ENCODE results near the gene ARMC9.
"Not testable (repeated sequence)": the region's sequence is repeated elsewhere in the genome, so short reads cannot be mapped to it uniquely, and the experiment has no call there.

The ARMC9 gene

GRCh38 chr2:231369580-231370428, 171.4 kb downstream of the ARMC9 start:
- H3K9me3 Mint-ChIP-seq, result no peaks in the 10 kb centered on the region
- no peak for ATAC-seq (replicated peaks; ENCODE audit: extremely low read depth, poor library complexity, severe bottlenecking)
- H3K27me3 Mint-ChIP-seq, result no peaks in the 10 kb centered on the region
- no peaks in the 10 kb centered on the region for H3K4me1 Mint-ChIP-seq
- peaks cover 3% of the 10 kb centered on the region for H3K36me3 Mint-ChIP-seq (ENCODE audit: insufficient read depth)
- DNase-seq (ENCODE audit: low spot score in 2 of 2), result no peak
- no peak overlapping the region for H3K4me3 Mint-ChIP-seq
- H3K27ac Mint-ChIP-seq (ENCODE audit: low read depth), result no peak overlapping the region

GRCh38 chr2:231370429-231370748, 172.0 kb downstream of the ARMC9 start:
- H3K27ac Mint-ChIP-seq (ENCODE audit: low read depth), result no peak overlapping the region
- peaks cover 3% of the 10 kb centered on the region for H3K36me3 Mint-ChIP-seq (ENCODE audit: insufficient read depth)
- DNase-seq (ENCODE audit: low spot score in 2 of 2) (no peak), ATAC-seq (replicated peaks; ENCODE audit: extremely low read depth, poor library complexity, severe bottlenecking) (no peak)
- H3K27me3 Mint-ChIP-seq, result no peaks in the 10 kb centered on the region
- no peak overlapping the region for H3K4me3 Mint-ChIP-seq
- no peaks in the 10 kb centered on the region for H3K4me1 Mint-ChIP-seq
- H3K9me3 Mint-ChIP-seq, result no peaks in the 10 kb centered on the region

- DNase-seq (ENCODE audit: low spot score in 2 of 2), result no peak
- no peak overlapping the region for H3K27ac Mint-ChIP-seq (ENCODE audit: low read depth)
Measured at GRCh38 chr2:231370749-231371429, 172.5 kb downstream of the ARMC9 start.

GRCh38 chr2:231371430-231372054, 173.1 kb downstream of the ARMC9 start:
- no peak overlapping the region for H3K27ac Mint-ChIP-seq (ENCODE audit: low read depth)
- peaks cover 3% of the 10 kb centered on the region for H3K36me3 Mint-ChIP-seq (ENCODE audit: insufficient read depth)
- DNase-seq (ENCODE audit: low spot score in 2 of 2), result no peak
- H3K9me3 Mint-ChIP-seq, result no peaks in the 10 kb centered on the region
- no peak overlapping the region for H3K4me3 Mint-ChIP-seq
- no peaks in the 10 kb centered on the region for H3K4me1 Mint-ChIP-seq
- no peak for ATAC-seq (replicated peaks; ENCODE audit: extremely low read depth, poor library complexity, severe bottlenecking)
- peaks cover 3% of the 10 kb centered on the region for H3K27me3 Mint-ChIP-seq

More at GRCh38 chr2:231370749-231371429, 172.5 kb downstream of the ARMC9 start:
- ATAC-seq (replicated peaks; ENCODE audit: extremely low read depth, poor library complexity, severe bottlenecking), result no peak
- Mint-ChIP-seq H3K9me3 (no peaks in the 10 kb centered on the region), H3K36me3 (ENCODE audit: insufficient read depth) (peaks cover 3% of the 10 kb centered on the region), H3K4me3 (no peak overlapping the region), H3K4me1 (no peaks in the 10 kb centered on the region), H3K27me3 (no peaks in the 10 kb centered on the region)

- no peaks in the 10 kb centered on the region for H3K9me3 Mint-ChIP-seq
- ATAC-seq (replicated peaks; ENCODE audit: extremely low read depth, poor library complexity, severe bottlenecking), result no peak
- H3K36me3 Mint-ChIP-seq (ENCODE audit: insufficient read depth), result peaks cover 3% of the 10 kb centered on the region
- no peak overlapping the region for H3K4me3 Mint-ChIP-seq
- peaks cover 10% of the 10 kb centered on the region for H3K27me3 Mint-ChIP-seq
- H3K27ac Mint-ChIP-seq (ENCODE audit: low read depth), result no peak overlapping the region
- DNase-seq (ENCODE audit: low spot score in 2 of 2), result no peak
- H3K4me1 Mint-ChIP-seq, result no peaks in the 10 kb centered on the region
Measured at GRCh38 chr2:231372326-231372725, 173.9 kb downstream of the ARMC9 start.

- ATAC-seq (replicated peaks; ENCODE audit: extremely low read depth, poor library complexity, severe bottlenecking), result no peak
- H3K27me3 Mint-ChIP-seq, result peaks cover 12% of the 10 kb centered on the region
Measured at GRCh38 chr2:231373184-231373583, 174.8 kb downstream of the ARMC9 start.

GRCh38 chr2:231373786-231374349, 175.4 kb downstream of the ARMC9 start:
- Mint-ChIP-seq H3K9me3 (no peaks in the 10 kb centered on the region), H3K36me3 (ENCODE audit: insufficient read depth) (peaks cover 3% of the 10 kb centered on the region), H3K4me3 (no peak overlapping the region), H3K27me3 (peaks cover 12% of the 10 kb centered on the region), H3K27ac (ENCODE audit: low read depth) (no peak overlapping the region), H3K4me1 (no peaks in the 10 kb centered on the region)
- DNase-seq (ENCODE audit: low spot score in 2 of 2) (no peak), ATAC-seq (replicated peaks; ENCODE audit: extremely low read depth, poor library complexity, severe bottlenecking) (no peak)

More at GRCh38 chr2:231373184-231373583, 174.8 kb downstream of the ARMC9 start:
- H3K4me3 Mint-ChIP-seq, result no peak overlapping the region
- H3K36me3 Mint-ChIP-seq (ENCODE audit: insufficient read depth), result peaks cover 3% of the 10 kb centered on the region
- no peak overlapping the region for H3K27ac Mint-ChIP-seq (ENCODE audit: low read depth)
- DNase-seq (ENCODE audit: low spot score in 2 of 2), result no peak
- no peaks in the 10 kb centered on the region for H3K4me1 Mint-ChIP-seq
- H3K9me3 Mint-ChIP-seq, result no peaks in the 10 kb centered on the region

- no peak overlapping the region for H3K4me3 Mint-ChIP-seq
- H3K9me3 Mint-ChIP-seq, result no peaks in the 10 kb centered on the region
- DNase-seq (ENCODE audit: low spot score in 2 of 2) (no peak), ATAC-seq (replicated peaks; ENCODE audit: extremely low read depth, poor library complexity, severe bottlenecking) (no peak)
- peaks cover 3% of the 10 kb centered on the region for H3K36me3 Mint-ChIP-seq (ENCODE audit: insufficient read depth)
- H3K27ac Mint-ChIP-seq (ENCODE audit: low read depth), result no peak overlapping the region
- no peaks in the 10 kb centered on the region for H3K4me1 Mint-ChIP-seq
- peaks cover 12% of the 10 kb centered on the region for H3K27me3 Mint-ChIP-seq
Measured at GRCh38 chr2:231374771-231375170, 176.3 kb downstream of the ARMC9 start.

- H3K4me1 Mint-ChIP-seq; H3K9me3 Mint-ChIP-seq; DNase-seq (ENCODE audit: low spot score in 2 of 2); H3K36me3 Mint-ChIP-seq (ENCODE audit: insufficient read depth); H3K4me3 Mint-ChIP-seq; ATAC-seq (replicated peaks; ENCODE audit: extremely low read depth, poor library complexity, severe bottlenecking); H3K27ac Mint-ChIP-seq (ENCODE audit: low read depth): not testable (repeated sequence)
- H3K27me3 Mint-ChIP-seq, result peaks cover 12% of the 10 kb centered on the region
Measured at GRCh38 chr2:231375994-231376615, 177.7 kb downstream of the ARMC9 start.

GRCh38 chr2:231376857-231377256, 178.4 kb downstream of the ARMC9 start:
- peaks cover 3% of the 10 kb centered on the region for H3K36me3 Mint-ChIP-seq (ENCODE audit: insufficient read depth)
- no peak overlapping the region for H3K27ac Mint-ChIP-seq (ENCODE audit: low read depth)
- DNase-seq (ENCODE audit: low spot score in 2 of 2), result no peak
- no peaks in the 10 kb centered on the region for H3K4me1 Mint-ChIP-seq
- H3K4me3 Mint-ChIP-seq, result no peak overlapping the region
- no peaks in the 10 kb centered on the region for H3K9me3 Mint-ChIP-seq
- ATAC-seq (replicated peaks; ENCODE audit: extremely low read depth, poor library complexity, severe bottlenecking), result no peak
- peaks cover 12% of the 10 kb centered on the region for H3K27me3 Mint-ChIP-seq

GRCh38 chr2:231378026-231378722, 179.7 kb downstream of the ARMC9 start:
- H3K27me3 Mint-ChIP-seq, result peaks cover 12% of the 10 kb centered on the region
- H3K4me3 Mint-ChIP-seq, result no peak overlapping the region
- no peak for DNase-seq (ENCODE audit: low spot score in 2 of 2)
- ATAC-seq (replicated peaks; ENCODE audit: extremely low read depth, poor library complexity, severe bottlenecking), result no peak
- H3K36me3 Mint-ChIP-seq (ENCODE audit: insufficient read depth), result no peaks in the 10 kb centered on the region
- no peaks in the 10 kb centered on the region for H3K9me3 Mint-ChIP-seq
- H3K27ac Mint-ChIP-seq (ENCODE audit: low read depth), result no peak overlapping the region
- no peaks in the 10 kb centered on the region for H3K4me1 Mint-ChIP-seq
